Measurements from ENCODE around the gene TRPM3.

DNA sequence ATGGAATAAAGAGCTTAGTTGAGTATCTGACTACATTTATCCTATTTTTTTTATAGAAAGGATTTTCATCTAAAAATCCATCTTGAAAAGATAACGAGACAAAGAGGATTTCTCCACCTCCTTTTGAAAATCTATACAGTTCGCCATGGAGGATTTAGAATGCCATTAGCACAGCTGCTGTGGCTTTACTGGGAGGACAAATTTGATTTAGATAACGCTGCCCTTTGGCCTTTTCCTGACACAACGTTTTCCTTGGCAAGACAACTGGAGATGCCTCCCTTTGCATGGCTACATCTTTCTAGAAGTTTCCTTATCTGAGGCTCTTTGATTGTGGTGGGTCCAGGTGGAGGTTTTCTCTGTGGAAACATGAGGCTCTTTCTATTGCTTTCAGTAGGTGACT is 560.3 kb downstream of the TRPM3 start:
- TF ChIP-seq POLR2A (IDR thresholded peaks at IDR 0.05), result no peak
- TF ChIP-seq, protein P1, sequence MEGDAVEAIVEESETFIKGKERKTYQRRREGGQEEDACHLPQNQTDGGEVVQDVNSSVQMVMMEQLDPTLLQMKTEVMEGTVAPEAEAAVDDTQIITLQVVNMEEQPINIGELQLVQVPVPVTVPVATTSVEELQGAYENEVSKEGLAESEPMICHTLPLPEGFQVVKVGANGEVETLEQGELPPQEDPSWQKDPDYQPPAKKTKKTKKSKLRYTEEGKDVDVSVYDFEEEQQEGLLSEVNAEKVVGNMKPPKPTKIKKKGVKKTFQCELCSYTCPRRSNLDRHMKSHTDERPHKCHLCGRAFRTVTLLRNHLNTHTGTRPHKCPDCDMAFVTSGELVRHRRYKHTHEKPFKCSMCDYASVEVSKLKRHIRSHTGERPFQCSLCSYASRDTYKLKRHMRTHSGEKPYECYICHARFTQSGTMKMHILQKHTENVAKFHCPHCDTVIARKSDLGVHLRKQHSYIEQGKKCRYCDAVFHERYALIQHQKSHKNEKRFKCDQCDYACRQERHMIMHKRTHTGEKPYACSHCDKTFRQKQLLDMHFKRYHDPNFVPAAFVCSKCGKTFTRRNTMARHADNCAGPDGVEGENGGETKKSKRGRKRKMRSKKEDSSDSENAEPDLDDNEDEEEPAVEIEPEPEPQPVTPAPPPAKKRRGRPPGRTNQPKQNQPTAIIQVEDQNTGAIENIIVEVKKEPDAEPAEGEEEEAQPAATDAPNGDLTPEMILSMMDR (IDR thresholded peaks at IDR 0.05 in 4 of 5, conservative IDR thresholded peaks at IDR 0.05 in 1 of 5), result no peak

All from gastrocnemius medialis (tissue), 4 donors.